ENCODE measurements around the gene SYT2.
"Not testable (repeated sequence)": the region's sequence is repeated elsewhere in the genome, so short reads cannot be mapped to it uniquely, and the experiment has no call there.

Gene SYT2

DNA sequence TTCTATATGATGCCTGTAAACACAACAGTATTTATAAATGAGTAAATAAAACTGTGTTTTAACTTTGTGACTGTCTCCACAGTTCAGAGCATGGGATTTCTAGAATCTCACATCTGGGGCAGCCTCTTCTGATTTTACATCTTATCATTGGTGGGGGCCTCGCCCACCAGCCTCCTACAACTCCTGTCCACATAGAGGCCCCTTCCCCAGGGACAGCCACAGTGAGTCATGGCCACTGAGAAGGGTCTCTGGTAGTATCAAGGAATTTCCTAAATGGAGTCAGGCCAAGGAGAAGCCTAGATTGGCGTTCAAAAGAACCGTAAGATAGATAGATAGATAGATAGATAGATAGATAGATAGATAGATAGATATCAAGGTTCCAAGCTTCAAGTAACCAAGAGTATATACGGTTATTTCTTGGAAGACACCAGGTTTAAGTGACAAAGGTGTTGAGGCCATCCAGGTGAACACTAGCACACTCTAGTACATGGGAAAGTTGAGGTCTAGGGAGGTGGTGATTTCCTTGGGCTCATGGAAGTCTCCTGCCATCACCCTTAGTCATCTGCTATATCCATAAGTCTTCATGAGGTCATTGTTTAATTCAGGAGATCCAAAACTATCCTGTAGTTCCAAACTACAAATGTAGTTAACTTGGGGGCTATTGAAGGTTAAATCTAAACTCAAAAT is 121.6 kb downstream of the SYT2 start:
- no peak for DNase-seq

DNA sequence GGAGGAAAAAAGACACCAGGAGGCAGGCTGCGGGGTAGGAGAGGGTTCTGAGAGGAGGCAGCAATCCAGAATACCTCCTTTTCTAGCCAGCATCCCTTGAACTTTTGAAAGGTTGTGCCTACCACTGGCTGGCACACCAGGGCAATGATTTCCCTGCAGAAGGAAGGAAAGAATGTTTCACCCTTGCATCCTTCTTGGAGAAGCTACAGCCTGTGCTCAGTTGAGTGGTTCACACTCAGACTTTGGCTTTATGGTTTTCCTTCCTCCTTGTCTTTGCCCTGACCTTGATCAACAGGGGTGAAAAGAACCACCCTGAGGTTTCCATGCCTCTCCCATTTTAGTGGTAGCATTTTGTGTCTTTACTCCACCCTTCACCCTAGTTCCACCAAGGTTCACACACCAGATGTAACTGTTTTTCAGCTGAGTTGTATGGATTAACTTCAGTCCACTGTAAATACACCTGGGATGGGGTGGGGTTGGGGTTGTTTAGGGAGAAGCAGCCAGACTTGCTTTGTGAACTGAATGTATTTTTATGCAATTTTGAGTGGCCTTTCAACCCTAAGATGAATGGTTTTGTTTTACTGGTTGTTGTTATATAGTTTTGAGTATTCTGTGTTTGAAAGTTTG is 122.3 kb downstream of the SYT2 start:
- DNase-seq, result no peak

DNA sequence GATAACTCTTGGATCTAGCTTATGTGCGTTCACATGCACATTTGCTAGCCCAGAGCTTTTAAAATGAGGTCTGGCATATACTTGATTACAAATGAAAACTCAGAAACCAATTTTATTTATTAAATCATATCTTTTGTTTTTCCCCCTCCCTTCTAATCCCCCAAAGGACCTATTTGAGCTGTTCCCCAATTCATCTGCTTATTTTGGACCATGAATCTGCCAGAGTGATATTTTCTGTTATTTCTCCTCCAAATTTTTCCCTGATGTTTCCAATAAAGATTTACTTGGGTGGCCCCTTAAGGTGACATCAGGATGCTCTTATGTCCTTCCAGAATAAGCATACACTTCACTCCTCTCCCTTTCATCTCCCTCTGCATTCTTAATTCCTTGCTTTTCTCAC is 123.4 kb downstream of the SYT2 start:
- no peak for DNase-seq

DNA sequence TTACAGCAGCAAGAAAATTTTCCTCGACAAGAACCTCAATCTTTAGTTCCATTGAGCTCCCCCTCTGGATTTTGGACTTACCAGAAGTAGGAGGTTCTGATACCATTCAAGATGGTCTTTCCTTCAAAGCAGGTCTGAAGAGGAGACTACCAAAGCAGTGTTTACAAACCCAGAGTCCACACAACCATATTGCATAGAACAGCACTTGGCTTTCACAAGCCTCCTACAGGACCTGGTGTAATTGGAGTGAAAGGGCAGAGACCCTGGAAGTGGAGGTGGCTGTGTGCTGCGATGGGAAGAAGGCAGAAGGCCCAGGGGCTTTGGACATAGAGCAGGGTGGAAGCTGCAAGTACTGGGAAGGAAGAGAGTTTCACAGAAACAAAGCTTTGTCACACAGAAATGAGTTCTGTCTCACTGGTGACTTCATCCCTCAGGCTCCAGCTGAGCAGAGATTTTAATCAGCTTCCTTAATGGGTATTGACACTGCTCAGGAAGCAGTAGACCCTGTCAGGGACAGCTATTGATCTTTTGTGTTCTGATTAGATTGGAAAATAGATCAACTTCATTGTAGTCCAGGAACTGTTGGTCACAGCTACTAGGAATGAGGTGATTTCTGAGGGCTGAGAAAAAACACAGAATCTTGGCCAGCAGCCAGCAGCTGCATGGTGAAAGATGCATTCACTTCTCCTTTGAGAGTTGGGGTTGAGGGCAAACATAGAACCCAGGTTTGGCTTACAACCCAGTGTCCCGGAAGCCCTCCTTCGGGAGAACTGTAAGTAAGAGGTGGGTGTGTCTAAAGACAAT is 124.0 kb downstream of the SYT2 start:
- no peak for DNase-seq

DNA sequence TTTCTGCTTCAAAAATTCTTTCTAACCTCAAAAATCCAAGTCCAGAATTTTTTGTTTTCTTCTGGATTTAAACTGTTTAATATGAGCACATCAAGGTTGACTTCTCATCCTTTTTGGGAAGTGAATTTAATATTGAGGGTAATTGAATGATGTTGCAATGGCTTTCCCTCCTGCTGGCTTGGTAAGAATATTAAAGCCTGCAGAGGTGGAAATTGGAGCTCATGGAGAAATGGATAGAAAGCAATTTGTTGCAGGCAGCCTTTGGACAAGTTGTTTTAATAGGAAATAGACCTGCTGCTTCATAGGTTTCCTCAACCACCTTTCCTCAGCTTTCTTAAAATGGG is 124.7 kb downstream of the SYT2 start:
- no peak for DNase-seq

DNA sequence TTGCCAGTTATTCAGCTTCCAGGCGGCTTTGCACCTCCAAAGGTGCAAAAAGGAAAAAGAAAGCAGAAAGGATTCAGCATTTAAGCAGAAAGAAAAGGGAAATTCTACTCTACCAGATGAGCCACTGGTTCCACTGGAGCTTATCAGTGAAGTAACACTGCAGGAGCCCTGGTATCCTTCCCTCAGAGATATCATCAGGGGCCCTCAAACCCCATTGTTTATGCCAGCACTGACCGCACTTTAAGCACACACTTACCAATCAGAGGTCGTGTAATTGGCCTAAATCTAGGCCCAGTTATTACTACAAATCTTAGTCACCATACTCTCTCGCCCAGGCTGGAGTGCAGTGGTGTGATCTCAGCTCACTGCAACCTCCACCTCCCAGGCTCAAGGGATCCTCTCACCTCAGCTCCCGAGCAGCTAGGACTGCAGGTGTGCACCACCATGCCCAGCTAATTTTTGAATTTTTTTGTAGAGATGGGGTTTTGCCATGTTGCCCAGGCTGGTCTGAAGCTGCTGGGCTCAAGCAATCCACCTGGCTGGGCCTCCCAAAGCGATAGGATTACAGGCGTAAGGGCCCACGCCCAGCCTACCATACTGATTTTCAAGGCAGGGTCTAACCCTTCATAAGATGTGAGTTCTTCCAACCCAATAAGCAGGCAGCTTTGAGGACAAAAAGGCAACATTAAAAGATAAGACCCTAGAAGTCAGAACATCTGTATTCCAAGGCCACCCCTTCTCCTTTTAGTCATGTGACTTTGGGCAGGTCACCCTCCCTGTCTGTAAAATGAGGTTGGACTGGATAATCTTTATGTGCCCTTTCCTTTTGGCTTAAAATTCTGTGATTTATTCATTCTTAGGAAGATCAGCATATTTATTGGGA is 125.3 kb downstream of the SYT2 start:
- no peak for DNase-seq

DNA sequence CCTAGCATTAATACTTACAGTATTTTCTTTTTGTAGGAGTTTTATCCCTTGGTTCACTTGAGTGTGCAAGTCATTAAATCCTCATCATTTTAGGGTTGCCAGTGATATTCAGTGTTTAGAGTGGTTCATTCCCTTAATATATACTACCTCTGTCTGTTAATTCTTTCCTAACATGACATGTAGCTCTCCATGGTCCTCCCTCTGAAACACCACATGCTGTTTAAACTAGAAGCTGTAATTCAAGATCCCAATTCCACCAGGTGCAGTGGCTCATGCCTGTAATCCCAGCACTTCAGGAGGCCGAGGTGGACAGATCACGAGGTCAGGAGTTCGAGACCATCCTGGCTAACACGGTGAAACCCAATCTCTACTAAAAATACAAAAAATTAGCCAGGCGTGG is 127.9 kb downstream of the SYT2 start:
- not testable (repeated sequence) for DNase-seq

DNA sequence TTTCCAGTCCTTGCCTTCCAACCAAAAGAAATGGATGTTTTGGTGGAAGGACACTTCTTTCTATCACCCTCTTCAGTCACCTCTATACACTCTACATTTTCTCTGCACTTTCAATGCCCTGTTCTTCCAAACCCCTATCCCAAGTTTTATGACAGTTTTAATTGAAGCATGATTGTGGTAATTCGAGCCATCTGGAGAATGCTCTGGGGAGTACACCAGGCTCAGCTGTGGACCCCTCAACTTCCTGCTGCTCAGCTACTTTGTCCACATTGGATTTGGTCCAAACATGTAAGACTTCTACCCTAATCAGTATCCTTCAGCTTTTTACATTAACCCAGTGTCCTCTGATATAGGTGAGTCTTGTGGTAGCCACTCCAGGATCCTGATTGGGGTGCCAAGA is 129.6 kb downstream of the SYT2 start:
- no peak for DNase-seq

DNA sequence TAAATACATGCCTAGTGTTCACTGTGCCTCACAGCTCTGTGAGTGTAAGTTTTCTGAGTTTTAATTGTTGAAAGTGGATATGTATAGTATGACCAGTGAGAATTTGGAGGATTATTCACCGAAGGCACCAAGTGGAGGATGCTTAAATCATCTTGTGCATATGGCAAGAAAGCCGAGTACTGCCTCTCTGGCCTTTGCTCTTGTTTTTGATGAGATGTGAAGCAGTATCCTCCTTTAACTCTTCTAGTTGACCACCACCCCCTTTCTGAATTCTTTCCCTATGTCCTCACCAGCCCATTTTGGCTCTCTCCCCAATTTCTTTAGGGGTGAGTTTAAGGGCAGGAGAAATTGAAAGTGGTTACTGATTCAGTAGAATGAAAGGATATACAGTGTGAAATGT is 130.4 kb downstream of the SYT2 start:
- no peak for DNase-seq

DNA sequence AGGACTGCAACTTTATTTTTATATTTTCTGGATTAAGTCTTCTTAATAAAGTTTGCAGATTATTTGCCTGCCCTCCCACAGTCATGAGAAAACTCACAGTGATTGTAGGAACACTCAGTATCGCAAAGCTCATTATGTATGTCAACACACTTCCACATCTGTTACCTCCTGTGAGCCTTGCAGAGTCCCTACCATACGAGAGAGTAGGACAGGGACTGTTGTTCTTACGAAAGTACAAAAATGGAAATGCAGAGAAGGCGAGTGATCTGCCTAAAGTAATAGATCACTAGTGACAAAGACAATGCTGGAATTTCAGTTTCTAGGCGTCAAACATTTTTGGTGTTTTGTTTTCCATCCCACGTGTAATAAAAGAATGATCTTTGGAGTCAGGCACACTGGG is 131.7 kb downstream of the SYT2 start:
- DNase-seq, result no peak

DNA sequence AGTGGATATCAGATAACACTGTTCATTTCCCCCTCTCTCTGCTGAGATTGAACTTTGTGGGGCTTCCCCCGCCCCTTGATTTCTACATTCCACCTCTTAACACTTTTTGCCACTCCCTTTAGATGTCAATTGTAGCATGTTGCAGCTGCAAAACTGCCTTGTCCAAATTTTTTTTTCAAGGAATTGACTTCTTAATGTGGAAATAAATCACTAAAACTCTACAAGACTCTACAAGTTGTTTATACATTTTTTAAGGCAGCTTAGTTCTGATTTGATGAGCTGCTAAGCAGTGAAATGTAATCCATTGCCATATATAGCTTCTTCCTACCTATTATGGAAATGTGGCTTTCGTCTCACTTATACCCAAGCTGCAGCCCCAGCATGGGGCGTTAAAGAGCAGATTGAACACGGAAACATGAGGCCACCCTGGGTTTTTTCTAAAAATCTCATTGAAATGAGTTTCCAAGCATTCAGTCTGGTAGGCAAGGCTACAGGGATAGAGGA is 132.2 kb downstream of the SYT2 start:
- no peak for DNase-seq

DNA sequence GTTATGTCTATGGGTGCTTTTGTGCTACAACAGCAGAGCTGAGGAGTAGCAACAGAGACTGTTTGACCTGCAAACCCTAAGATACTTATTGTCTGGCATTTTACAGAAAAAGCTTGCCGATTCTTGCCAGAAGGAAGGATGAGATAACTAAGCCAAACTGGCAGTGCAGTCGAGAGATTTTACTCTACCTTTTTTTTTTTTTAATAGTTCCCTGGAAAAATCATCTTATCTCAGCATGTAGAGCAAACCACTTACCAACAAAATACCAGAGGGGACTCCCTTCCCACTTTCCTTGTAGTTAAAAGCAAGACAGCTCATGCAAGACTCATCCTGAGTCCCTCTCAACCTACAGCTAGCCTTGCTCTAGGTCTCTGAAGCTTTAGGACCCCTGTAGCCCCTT is 132.9 kb downstream of the SYT2 start:
- no peak for DNase-seq

DNA sequence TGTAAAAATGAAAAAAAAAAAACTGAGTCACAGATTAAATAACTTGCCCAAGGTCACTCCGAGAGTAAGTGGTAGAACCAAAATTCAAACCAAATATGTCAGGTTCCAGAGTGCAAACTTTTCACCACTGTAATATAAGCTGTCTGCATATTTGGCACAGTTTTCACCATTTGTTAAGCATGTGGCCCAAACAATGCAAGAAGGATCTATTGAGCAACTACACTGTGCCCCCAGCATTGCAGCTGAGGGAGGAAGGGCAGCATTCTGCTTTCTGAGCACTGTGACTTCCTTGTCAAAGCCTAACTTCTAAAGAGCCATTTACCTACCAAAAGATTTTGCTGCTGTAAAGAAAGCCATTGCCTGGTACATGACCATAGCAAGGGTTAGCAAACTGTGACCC is 133.4 kb downstream of the SYT2 start:
- DNase-seq, result no peak

DNA sequence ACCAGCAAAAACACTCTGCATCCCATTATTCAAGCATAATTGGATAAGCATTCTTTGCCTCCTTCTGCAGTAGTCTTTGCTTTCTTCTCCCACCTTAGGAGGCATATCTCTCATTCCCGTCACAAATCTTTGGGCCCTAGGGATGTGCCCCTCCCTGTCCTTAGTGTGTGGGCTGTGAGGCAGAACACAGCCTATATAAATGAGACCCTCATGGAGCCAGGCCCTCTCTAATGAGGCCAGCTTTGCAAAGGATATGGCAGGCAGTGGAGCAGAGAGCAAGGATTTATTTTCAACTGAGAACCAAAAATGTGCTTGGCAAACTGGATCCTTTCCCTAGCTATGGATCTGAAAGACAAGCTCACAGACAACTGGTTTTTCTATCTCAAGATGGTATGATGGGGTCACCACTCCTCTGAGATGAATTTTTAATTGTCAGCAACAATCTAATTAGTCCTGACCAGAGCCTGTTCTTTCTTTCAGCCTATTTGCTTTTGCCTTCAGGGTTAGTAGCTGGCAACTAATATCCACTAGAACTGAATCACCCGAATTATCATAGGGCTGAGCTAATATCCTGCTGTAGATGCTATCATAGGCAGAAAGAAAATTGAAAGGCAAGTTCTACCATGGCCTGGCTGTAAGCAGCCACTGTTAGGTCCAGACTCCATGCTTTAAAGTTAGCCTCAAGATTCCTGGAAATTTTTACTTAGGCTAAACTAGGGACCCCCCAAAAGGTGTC is 134.2 kb downstream of the SYT2 start:
- DNase-seq, result no peak

DNA sequence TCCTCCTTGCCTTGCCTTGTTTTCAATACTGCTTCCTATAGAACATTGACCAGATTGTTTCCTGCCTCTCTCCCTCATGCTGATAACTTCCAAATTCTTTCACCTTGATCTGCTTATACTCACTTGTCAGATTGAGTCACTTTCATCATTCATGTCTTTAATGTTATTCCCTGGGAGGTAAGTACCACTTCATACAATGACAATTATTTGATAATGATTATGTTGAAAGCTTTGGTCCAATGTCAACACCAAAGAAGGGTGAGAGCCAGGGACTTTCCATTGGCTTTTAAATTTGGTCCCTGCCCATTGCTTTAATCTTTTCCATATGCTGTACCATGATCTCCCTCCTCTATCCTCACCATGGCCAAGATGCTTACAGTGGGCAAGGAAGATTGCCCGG is 137.4 kb downstream of the SYT2 start:
- DNase-seq, result no peak

DNA sequence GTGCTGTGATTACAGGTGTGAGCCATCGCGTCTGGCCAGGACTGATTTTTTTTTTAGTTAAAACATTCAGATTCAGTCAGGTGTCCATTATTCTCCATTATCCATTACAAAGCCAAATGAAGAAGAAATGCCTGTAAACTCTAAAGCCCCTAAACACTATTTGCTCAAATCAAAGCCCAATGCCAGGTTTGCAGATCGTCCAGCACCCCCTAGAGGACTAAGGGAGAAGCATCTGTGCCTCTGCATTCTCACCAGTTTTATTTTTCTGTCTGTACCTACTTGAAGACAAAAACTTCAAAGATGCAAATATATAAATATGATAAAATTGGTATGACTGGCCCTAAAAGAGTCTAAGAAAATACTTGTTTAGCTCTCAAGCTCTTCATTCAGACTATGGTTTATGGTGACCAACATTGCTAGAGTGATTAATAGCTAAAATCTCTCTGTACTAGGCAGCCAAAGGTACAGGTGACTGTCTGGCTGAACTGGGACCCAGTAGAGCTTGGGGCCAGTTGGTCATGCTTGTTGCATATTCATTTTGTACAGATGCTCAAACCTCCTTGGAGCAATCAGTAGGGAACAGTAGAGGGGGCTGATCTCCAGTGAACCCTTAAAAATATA is 138.4 kb downstream of the SYT2 start:
- DNase-seq, result peak; percentile 52

DNA sequence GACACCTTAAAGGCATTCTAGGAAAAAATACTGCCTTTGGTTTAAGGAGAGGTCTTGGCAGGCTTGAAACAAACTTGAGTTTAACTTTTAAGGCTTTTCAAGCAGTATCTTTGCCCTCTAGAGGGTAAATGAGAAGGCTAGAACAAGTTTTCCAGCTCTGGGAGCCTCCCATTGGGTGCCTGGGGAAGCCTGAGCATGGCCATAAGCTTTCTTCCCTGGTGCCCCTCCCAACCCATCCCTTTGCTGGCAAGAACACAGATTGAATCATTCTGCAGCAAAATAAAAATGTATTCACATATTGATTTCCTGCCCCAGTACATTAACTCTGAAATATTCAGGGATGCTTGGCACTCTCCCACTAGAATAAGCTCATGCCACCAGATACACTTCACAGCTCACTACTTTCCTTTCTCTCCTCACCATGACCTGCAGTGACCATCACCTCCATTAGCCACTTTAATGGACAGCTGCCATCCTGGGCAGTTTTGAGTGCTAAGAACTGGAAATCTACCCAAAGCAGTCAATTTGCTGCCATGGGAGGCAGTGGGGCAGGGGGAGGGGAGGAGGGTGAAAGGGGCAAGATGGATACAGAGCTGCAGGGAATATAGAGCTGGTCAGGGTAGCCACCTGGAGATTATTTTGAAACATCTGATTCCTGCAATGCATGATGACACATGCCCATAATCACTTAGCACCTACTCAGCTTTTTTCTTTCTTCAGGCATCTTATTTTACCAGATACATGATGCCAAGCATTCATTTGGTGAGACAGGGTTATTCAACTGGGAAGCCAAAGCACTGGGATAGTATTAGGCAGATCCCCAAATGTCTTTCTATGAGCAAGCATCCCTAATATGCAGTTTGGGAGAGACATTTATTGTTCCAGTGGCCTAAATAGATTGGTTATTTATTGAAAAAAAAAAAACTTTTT is 140.6 kb downstream of the SYT2 start:
- DNase-seq, result no peak

DNA sequence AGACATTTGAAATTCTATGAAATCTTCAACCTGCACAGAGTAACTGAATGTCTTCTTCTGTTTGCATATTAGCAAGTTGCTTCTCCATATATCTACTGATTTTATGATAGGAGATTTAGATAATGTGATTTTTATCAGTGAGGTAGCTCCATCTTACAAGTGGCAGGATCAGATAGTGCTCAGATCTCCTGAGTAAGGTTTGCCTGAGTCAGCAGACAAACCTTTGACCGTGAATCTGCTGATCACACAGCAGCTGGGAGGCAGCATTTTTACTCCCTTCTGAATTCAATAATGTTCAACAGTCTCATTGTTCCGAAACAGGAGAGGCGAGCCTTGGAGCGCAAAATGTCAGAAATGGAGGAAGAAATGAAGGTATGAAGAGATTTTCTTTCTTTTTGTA is 141.4 kb downstream of the SYT2 start:
- no peak for DNase-seq

DNA sequence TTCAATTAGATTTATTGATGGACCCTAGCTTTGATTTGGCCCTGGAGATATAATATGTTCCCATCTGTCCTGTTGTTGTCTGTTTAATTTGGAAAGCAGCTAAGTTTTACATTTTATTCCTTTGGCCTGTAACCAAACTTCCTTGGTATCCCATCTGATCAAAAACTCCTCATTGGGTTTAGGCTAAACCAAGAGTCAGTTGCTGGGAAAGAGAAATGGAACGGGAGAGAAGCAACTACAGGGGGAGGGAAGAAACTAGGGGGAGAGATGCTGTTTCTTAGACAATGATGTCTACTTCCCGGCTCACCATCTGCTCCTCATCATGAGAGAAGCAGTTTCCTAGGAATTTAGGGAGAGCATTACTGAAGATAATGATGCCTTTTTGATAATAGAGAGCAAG is 141.8 kb downstream of the SYT2 start:
- no peak for DNase-seq

DNA sequence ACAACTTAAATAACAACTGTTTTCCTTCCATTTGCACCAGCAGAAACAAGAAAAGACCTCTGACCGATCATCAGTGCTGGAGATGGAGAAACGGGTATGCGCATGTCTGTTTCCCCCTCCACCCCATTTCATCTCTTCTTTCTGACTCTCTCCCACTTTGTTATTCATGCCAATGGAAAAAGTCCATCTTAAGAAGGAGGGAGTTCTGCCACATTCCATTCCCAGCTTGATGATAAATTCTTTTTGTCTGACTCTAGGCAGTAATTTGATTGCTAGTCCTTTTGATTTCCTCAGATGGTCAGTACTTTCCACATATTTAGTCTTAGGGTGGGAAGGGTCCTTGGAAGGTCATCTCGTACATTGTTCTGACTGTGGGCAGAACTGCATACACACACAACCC is 142.5 kb downstream of the SYT2 start:
- no peak for DNase-seq
